Endothelial cell of umbilical vein (primary cell): Measurements from ENCODE around the gene CREBL2. TPM values are rescaled to one million over a fixed set of nuclear protein-coding genes. Genes with fewer than 3 reads are reported as not detected.

Source experiments
- BruUV-seq: library from RNA; stranded (reverse); fragments of 400-500 nt; replicated peaks from 2 replicates; lab custom pipeline; 2021; lab: Mats Ljungman, UMichigan
- CTCF ChIA-PET: fragments of 300-600, 350-600 bp; sonication (Branson Sonifier 250); formaldehyde crosslinking; loops from one replicate; lab custom pipeline; 2021; ENCODE audit warnings: antibody characterized with exemption, inconsistent platforms; lab: Charles Lee
- POLR2A ChIA-PET: fragments of 300-600, 350-600 bp; sonication (Branson Sonifier 250); formaldehyde crosslinking; loops from one replicate; lab custom pipeline; 2021; ENCODE audit warnings: antibody characterized with exemption, inconsistent platforms; lab: Charles Lee
- DNase-seq: peaks from one replicate; pipeline ENCODE4 v3.0.0-alpha.2; 2011; ENCODE audit warnings: low read depth, low spot score
- FAIRE-seq: peaks from 2 replicates; lab custom pipeline; 2011; peaks lifted over from hg19 to GRCh38; lab: Jason Lieb, UNC
- H2AFZ ChIP-seq: 2 replicates; pipeline ENCODE4 v1.6.0; 2012; ENCODE audit warnings: low read depth, low read length, control low read depth, inconsistent platforms
- H3K27ac ChIP-seq: 2 replicates; pipeline ENCODE4 v1.5.1; 2011; ENCODE audit warnings: low read depth, mild to moderate bottlenecking, control low read depth, low read length, moderate library complexity; ENCODE audit not compliant: insufficient read depth
- H3K27me3 ChIP-seq, 2 experiments: 2 replicates each; pipeline versions ENCODE4 v1.6.0 to v1.6.1; 2011; ENCODE audit warnings: low read length in 2 of 2, mixed read lengths in 1 of 2; ENCODE audit not compliant: control insufficient read depth in 2 of 2, insufficient read depth in 2 of 2
- H3K36me3 ChIP-seq, 2 experiments: 2 replicates in 1 of 2; 3 replicates in 1 of 2; pipeline ENCODE4 v1.5.1; 2011; ENCODE audit warnings: low read length in 2 of 2, mild to moderate bottlenecking in 1 of 2, moderate library complexity in 1 of 2; ENCODE audit not compliant: control insufficient read depth in 2 of 2, insufficient read depth in 2 of 2; ENCODE audit errors: extremely low read depth in 1 of 2
- H3K4me1 ChIP-seq: 3 replicates; pipeline ENCODE4 v1.5.1; 2011; ENCODE audit warnings: mild to moderate bottlenecking, low read length; ENCODE audit not compliant: control insufficient read depth, insufficient read depth; ENCODE audit errors: extremely low read depth
- H3K4me2 ChIP-seq: 2 replicates; pipeline ENCODE4 v1.6.1; 2011; ENCODE audit warnings: low read length, control low read depth, mixed read lengths; ENCODE audit not compliant: insufficient read depth
- H3K4me3 ChIP-seq, 3 experiments: fragments of 200-600 bp in 1 of 3; sonication (generic), shearing (Covaris generic) in 1 of 3; replicated peaks in 1 of 3; 2 replicates each; pipeline ENCODE4 v1.5.1; 2011 to 2016; ENCODE audit warnings: control low read depth in 3 of 3, low read length in 3 of 3, mild to moderate bottlenecking in 2 of 3, inconsistent platforms in 1 of 3, low read depth in 1 of 3, moderate library complexity in 1 of 3; ENCODE audit not compliant: insufficient read depth in 1 of 3
- H3K79me2 ChIP-seq: 2 replicates; pipeline ENCODE4 v1.6.0; 2012; ENCODE audit warnings: low read length, inconsistent platforms; ENCODE audit not compliant: control insufficient read depth, insufficient read depth
- H3K9ac ChIP-seq: replicated peaks from 2 replicates; pipeline ENCODE3; 2011; ENCODE audit warnings: low read length, control low read depth; ENCODE audit not compliant: insufficient read depth; ENCODE audit errors: extremely low read depth
- H3K9me1 ChIP-seq: replicated peaks from 3 replicates; pipeline ENCODE4 v1.6.0; 2011; ENCODE audit warnings: mild to moderate bottlenecking, low read length; ENCODE audit not compliant: control insufficient read depth, insufficient read depth; ENCODE audit errors: extremely low read depth
- H3K9me3 ChIP-seq: replicated peaks from 2 replicates; pipeline ENCODE4 v1.5.1; 2012; ENCODE audit warnings: low read length, inconsistent platforms; ENCODE audit not compliant: control insufficient read depth, insufficient read depth
- H4K20me1 ChIP-seq: replicated peaks from 2 replicates; pipeline ENCODE3; 2011; ENCODE audit warnings: mild to moderate bottlenecking, low read length; ENCODE audit not compliant: control insufficient read depth, insufficient read depth; ENCODE audit errors: extremely low read depth
- CTCF ChIP-seq, 2 donors: IDR thresholded peaks; 1 replicate in 1 of 2; 2 replicates in 1 of 2; pipeline ENCODE4 v1.5.1; 2011; ENCODE audit warnings: low read length in 2 of 2, mild to moderate bottlenecking in 2 of 2, moderate library complexity in 2 of 2, control low read depth in 1 of 2, inconsistent platforms in 1 of 2, low read depth in 1 of 2; ENCODE audit not compliant: insufficient read depth in 1 of 2; ENCODE audit errors: extremely low read depth in 1 of 2
- EZH2 ChIP-seq: IDR thresholded peaks from 2 replicates; pipeline ENCODE4 v1.6.1; 2012; ENCODE audit warnings: borderline replicate concordance, low read depth, mild to moderate bottlenecking, moderate library complexity, low read length, inconsistent platforms; ENCODE audit not compliant: severe bottlenecking
- FOS ChIP-seq: IDR thresholded peaks from 2 replicates; pipeline ENCODE4 v1.6.1; 2011; ENCODE audit warnings: mild to moderate bottlenecking, low read length, moderate library complexity, borderline replicate concordance; ENCODE audit not compliant: insufficient read depth
- GATA2 ChIP-seq: IDR thresholded peaks from 2 replicates; pipeline ENCODE4 v1.7.0; 2011; ENCODE audit warnings: low read depth, mild to moderate bottlenecking, moderate library complexity, mixed read lengths, low read length; ENCODE audit not compliant: insufficient read length, insufficient read depth
- JUN ChIP-seq: IDR thresholded peaks from 2 replicates; pipeline ENCODE4 v1.6.1; 2011; ENCODE audit warnings: borderline replicate concordance, low read depth; ENCODE audit not compliant: insufficient read length, insufficient read depth
- MAX ChIP-seq: IDR thresholded peaks from 2 replicates; pipeline ENCODE4 v1.6.1; 2011; ENCODE audit not compliant: insufficient read depth, insufficient read length
- MYC ChIP-seq: IDR thresholded peaks from one replicate; pipeline ENCODE4 v1.6.1; 2011; ENCODE audit warnings: mild to moderate bottlenecking, low read depth, low read length
- POLR2A ChIP-seq: IDR thresholded peaks from 2 replicates; pipeline ENCODE4 v1.6.1; 2012; ENCODE audit warnings: low read depth, mild to moderate bottlenecking, control low read depth, low read length
- POLR2AphosphoS5 ChIP-seq: IDR thresholded peaks from 2 replicates; pipeline ENCODE4 v1.6.1; 2012; ENCODE audit warnings: low read depth, mild to moderate bottlenecking, control low read depth, low read length, moderate library complexity; ENCODE audit not compliant: insufficient read depth
- dilution Hi-C: fragments of 300-500 bp; cut with MboI; formaldehyde crosslinking; loops from one replicate; pipeline ENCODE4 v1.15.0; 2019; ENCODE audit warnings: low sequenced_read_pairs; ENCODE audit not compliant: extremely low pct_ligation_motif_present
- intact Hi-C: fragments of 100-400 bp; cut with micrococcal nuclease; formaldehyde crosslinking; loops from one replicate; pipeline ENCODE4 v1.10.0; 2022
- polyA plus RNA-seq, 4 experiments: library from polyadenylated mRNA; depleted of rRNA in 3 of 4; stranded (reverse) in 3 of 4; unstranded in 1 of 4; fragments of >200 nt; gene quantifications; 2 replicates each; pipeline versions ENCODE4 v1.2.1 to v1.2.3, GENCODE V29; 2011 to 2012; ENCODE audit warnings: missing spikeins in 1 of 4
- total RNA-seq: library from RNA; stranded (reverse); gene quantifications from 2 replicates; pipeline ENCODE4 v1.2.3, GENCODE V29; 2021

CREBL2 gene
- total and polyA plus RNA-seq, 2 donors (not counting 3 experiments of a cell fraction or from before 2014, with no cell fraction given), result 10.5 to 19.4 TPM

- Histone ChIP-seq H3K9me1 (no peaks in the 10 kb centered on the region), H3K4me1 (no peaks in the 10 kb centered on the region), H3K27me3 (no peaks in the 10 kb centered on the region), H3K4me2 (no peak overlapping the region), H3K4me3 (no peak overlapping the region), H2AFZ (no peak overlapping the region), H3K27ac (no peak overlapping the region), H3K36me3 (no peaks in the 10 kb centered on the region), H3K79me2 (no peaks in the 10 kb centered on the region), H3K9ac (no peak overlapping the region), H4K20me1 (no peaks in the 10 kb centered on the region), H3K9me3 (no peaks in the 10 kb centered on the region)
- POLR2A ChIA-PET, result no interaction called here
- CTCF ChIA-PET, result interaction anchor here (1.0 to 1.3 kb wide), 2 partner anchors 18 to 42 kb away, joined by 3 read pairs; no protein-coding TSS in a partner anchor
- intact Hi-C loops (no loop called here), dilution Hi-C loops (no loop called here)
- no peak for FAIRE-seq
- no peak for DNase-seq
- no peak for TF ChIP-seq MYC
- TF ChIP-seq EZH2, result no peak
- TF ChIP-seq JUN, result no peak
- TF ChIP-seq GATA2, result no peak
- no peak for TF ChIP-seq FOS
- TF ChIP-seq POLR2A, result no peak
- TF ChIP-seq CTCF (IDR thresholded peaks at IDR 0.05; ENCODE audit: extremely low read depth in 1 of 2, insufficient read depth in 1 of 2, low read depth in 1 of 2, low read length in 2 of 2), result no peak
- no peak for TF ChIP-seq POLR2AphosphoS5
- no peak for TF ChIP-seq MAX
- no TSS peak for BruUV-seq
Measured at GRCh38 chr12:12676605-12677004, 64.9 kb downstream of the CREBL2 start.
